Spleen (tissue), 11 donors: ENCODE data around the gene MAOB. TPM values are rescaled to one million over a fixed set of nuclear protein-coding genes. Genes with fewer than 3 reads are reported as not detected.

Source experiments
- DNase-seq: peaks from one replicate; pipeline ENCODE4 v3.0.0-alpha.2; 2020
- H3K27ac ChIP-seq, 8 donors: fragments of 200-600 bp; sonication (generic) in 7 of 8; 1 replicate in 4 of 8; 2 replicates in 4 of 8; pipeline versions ENCODE4 v1.5.0 to v1.8.0; 2016 to 2021; ENCODE audit warnings: inconsistent platforms in 4 of 8, mild to moderate bottlenecking in 4 of 8, moderate library complexity in 1 of 8
- H3K27me3 ChIP-seq, 7 donors: fragments of 200-600 bp; sonication (generic) in 6 of 7; replicated peaks in 1 of 7; 1 replicate in 4 of 7; 2 replicates in 3 of 7; pipeline versions ENCODE4 v1.5.0 to v1.8.0; 2016 to 2021; ENCODE audit warnings: inconsistent platforms in 3 of 7, mild to moderate bottlenecking in 1 of 7
- H3K36me3 ChIP-seq, 6 donors: fragments of 200-600 bp; sonication (generic) in 5 of 6; 1 replicate in 4 of 6; 2 replicates in 2 of 6; pipeline versions ENCODE4 v1.5.0 to v1.8.0; 2016 to 2021; ENCODE audit warnings: inconsistent platforms in 2 of 6
- H3K4me1 ChIP-seq, 6 donors: fragments of 200-600 bp; sonication (generic) in 5 of 6; 1 replicate in 3 of 6; 2 replicates in 3 of 6; pipeline versions ENCODE4 v1.5.0 to v1.8.0; 2016 to 2021; ENCODE audit warnings: inconsistent platforms in 3 of 6
- H3K4me3 ChIP-seq, 8 donors: fragments of 200-600 bp; sonication (generic) in 7 of 8; 1 replicate in 4 of 8; 2 replicates in 4 of 8; pipeline versions ENCODE4 v1.5.0 to v1.8.0; 2016 to 2021; ENCODE audit warnings: inconsistent platforms in 4 of 8, mild to moderate bottlenecking in 4 of 8, moderate library complexity in 2 of 8
- H3K9me3 ChIP-seq, 8 donors: fragments of 200-600 bp; sonication (generic) in 7 of 8; 1 replicate in 4 of 8; 2 replicates in 4 of 8; pipeline versions ENCODE4 v1.5.0 to v1.8.0; 2016 to 2021; ENCODE audit warnings: inconsistent platforms in 4 of 8
- CTCF ChIP-seq, 11 experiments: fragments of 200-600 bp in 7 of 11; fragments of 450-650 bp in 4 of 11; sonication (generic) in 4 of 11; IDR thresholded peaks in 8 of 11; conservative IDR thresholded peaks in 3 of 11; 1 replicate in 7 of 11; 2 replicates in 4 of 11; pipeline versions ENCODE4 v1.4.0 to v1.8.0; 2016 to 2021; ENCODE audit warnings: antibody characterized with exemption in 11 of 11, inconsistent platforms in 4 of 11, mild to moderate bottlenecking in 1 of 11
- POLR2A ChIP-seq, 3 donors: fragments of 450-650 bp; IDR thresholded peaks; one replicate each; pipeline ENCODE4 v1.5.1; 2017; ENCODE audit warnings: antibody characterized with exemption in 3 of 3, mild to moderate bottlenecking in 1 of 3
- POLR2AphosphoS5 ChIP-seq, 3 donors: sonication (generic); formaldehyde crosslinking; IDR thresholded peaks; one replicate each; pipeline ENCODE4 v1.5.1; 2017; ENCODE audit warnings: antibody characterized with exemption in 3 of 3
- WGBS, 5 donors: extraction: QIAGEN DNeasy Blood & Tissue Kit in 3 of 5; methylation state at CpG; one replicate each; pipeline versions ENCODE4 v1.1.5 to v1.1.7; 2013 to 2018; 5-methylcytosine and 5-hydroxymethylcytosine counted together
- intact Hi-C: fragments of 100-400 bp; cut with DNase I; formaldehyde crosslinking; loops from one replicate; pipeline ENCODE4 v1.15.0; 2023; ENCODE audit warnings: low total_unique reads
- polyA plus RNA-seq, 3 donors: library from polyadenylated mRNA; stranded (reverse); fragments of 200-250 nt; gene quantifications; one replicate each; pipeline ENCODE4 v1.2.1, GENCODE V29; 2013
- total RNA-seq, 7 donors: library from RNA; depleted of rRNA in 3 of 7; stranded (reverse); fragments of >200 nt in 3 of 7; fragmentation: NEBNext Ultra II Directional in 4 of 7; extraction: Animal tissue kit (Norgen Biotek cat#: 25700) in 4 of 7; gene quantifications; one replicate each; pipeline versions ENCODE4 v1.1.0 to v1.2.1, GENCODE V29; 2016 to 2021
- donor health status: healthy with polysubstance abuse.
- donor health status: DM: no; HTN: no; CAD: no; lungs with moderate emphysema.
- donor health status: DM: no; HTN: no; CAD: no.
- donor health status: Bipolar disorder and iron deficiency.
- donor health status: healthy.
- donor health status: DM: no; HTN: no; CAD: no.
- donor health status: DM: yes; HTN: yes; CAD: no.

Gene MAOB
- total and polyA plus RNA-seq, 10 donors, result 0.60 to 8.7 (median 1.6) TPM

GRCh38 chrX:43866423-43866822, 15.8 kb downstream of the MAOB start:
- H3K4me3 ChIP-seq, result no peak overlapping the region
- no peaks in the 10 kb centered on the region for H3K9me3 ChIP-seq
- H3K27me3 ChIP-seq, result peaks cover 0 to 7% (median 0%) of the 10 kb centered on the region in 7 donors
- H3K4me1 ChIP-seq, result no peaks in the 10 kb centered on the region
- no peaks in the 10 kb centered on the region for H3K36me3 ChIP-seq
- intact Hi-C loops, result no loop called here
- DNase-seq, result no peak
- WGBS, 5 donors, result 72 to 90% (median 79%) methylated on average over 4 of the region's 4 CpGs
- TF ChIP-seq CTCF (IDR thresholded peaks at IDR 0.05 in 8 of 11, conservative IDR thresholded peaks at IDR 0.05 in 3 of 11), result no peak
- TF ChIP-seq POLR2A (IDR thresholded peaks at IDR 0.05), result no peak
- no peak for TF ChIP-seq POLR2AphosphoS5 (IDR thresholded peaks at IDR 0.05)
- H3K27ac ChIP-seq, result no peak overlapping the region

- Histone ChIP-seq H3K4me1 (no peaks in the 10 kb centered on the region), H3K4me3 (no peak overlapping the region), H3K36me3 (no peaks in the 10 kb centered on the region), H3K27me3 (peaks cover 0 to 7% (median 0%) of the 10 kb centered on the region in 7 donors), H3K9me3 (no peaks in the 10 kb centered on the region), H3K27ac (no peak overlapping the region)
- 70 to 93% (median 88%) methylated on average over 5 of the region's 5 CpGs for WGBS, 5 donors
- DNase-seq, result no peak
- intact Hi-C loops, result no loop called here
- TF ChIP-seq POLR2A (IDR thresholded peaks at IDR 0.05) (no peak), POLR2AphosphoS5 (IDR thresholded peaks at IDR 0.05) (no peak), CTCF (IDR thresholded peaks at IDR 0.05 in 8 of 11, conservative IDR thresholded peaks at IDR 0.05 in 3 of 11) (no peak)
Measured at GRCh38 chrX:43865791-43866190, 16.5 kb downstream of the MAOB start.

- H3K27me3 ChIP-seq, result peaks cover 0 to 7% (median 0%) of the 10 kb centered on the region in 7 donors
- TF ChIP-seq POLR2AphosphoS5 (IDR thresholded peaks at IDR 0.05) (no peak), POLR2A (IDR thresholded peaks at IDR 0.05) (no peak)
- 73 to 96% (median 91%) methylated on average over 1 of the region's 1 CpG for WGBS, 5 donors
- no peak overlapping the region for H3K4me3 ChIP-seq
- DNase-seq, result no peak
- H3K4me1 ChIP-seq, result no peaks in the 10 kb centered on the region
- intact Hi-C loops, result no loop called here
- H3K9me3 ChIP-seq, result no peaks in the 10 kb centered on the region
- no peak overlapping the region for H3K27ac ChIP-seq
- no peaks in the 10 kb centered on the region for H3K36me3 ChIP-seq
Measured at GRCh38 chrX:43862434-43862833, 19.8 kb downstream of the MAOB start.

- WGBS, 5 donors, result 55 to 82% (median 58%) methylated on average over 4 of the region's 4 CpGs
- Histone ChIP-seq H3K9me3 (no peaks in the 10 kb centered on the region), H3K4me3 (no peak overlapping the region), H3K36me3 (no peaks in the 10 kb centered on the region), H3K27ac (no peak overlapping the region), H3K4me1 (no peaks in the 10 kb centered on the region), H3K27me3 (peaks cover 0 to 7% (median 0%) of the 10 kb centered on the region in 7 donors)
- DNase-seq, result no peak
- intact Hi-C loops, result no loop called here
- no peak for TF ChIP-seq POLR2A (IDR thresholded peaks at IDR 0.05)
- TF ChIP-seq CTCF (IDR thresholded peaks at IDR 0.05 in 8 of 11, conservative IDR thresholded peaks at IDR 0.05 in 3 of 11), result no peak
- TF ChIP-seq POLR2AphosphoS5 (IDR thresholded peaks at IDR 0.05), result no peak
Measured at GRCh38 chrX:43861750-43862149, 20.5 kb downstream of the MAOB start.
